WERI-Rb-1 (cell line): Measurements from ENCODE around the gene CLEC14A.

ENCODE experiments used
- DNase-seq: peaks from one replicate; pipeline ENCODE4 v3.0.0-alpha.2; 2020
- H3K27ac ChIP-seq: fragments of 250-450 bp; sonication (Bioruptor Pico); 2 replicates; pipeline ENCODE4 v1.5.1; 2020; ENCODE audit warnings: mild to moderate bottlenecking, moderate library complexity
- H3K27me3 ChIP-seq: fragments of 250-450 bp; sonication (Bioruptor Pico); 2 replicates; pipeline ENCODE4 v1.5.1; 2021; ENCODE audit warnings: mild to moderate bottlenecking, low read depth, moderate library complexity; ENCODE audit not compliant: insufficient read depth, severe bottlenecking
- H3K36me3 ChIP-seq: fragments of 250-450 bp; sonication (Bioruptor Pico); 2 replicates; pipeline ENCODE4 v1.5.1; 2020; ENCODE audit warnings: mild to moderate bottlenecking, moderate library complexity
- H3K4me3 ChIP-seq: 2 replicates; pipeline ENCODE4 v1.5.1; 2011; ENCODE audit warnings: low read depth, mild to moderate bottlenecking, control low read depth, low read length
- H3K9me3 ChIP-seq: fragments of 250-450 bp; sonication (Bioruptor Pico); 2 replicates; pipeline ENCODE4 v1.5.1; 2021; ENCODE audit warnings: mild to moderate bottlenecking, moderate library complexity; ENCODE audit not compliant: severe bottlenecking
- TF ChIP-seq, protein P1 (sequence below): IDR thresholded peaks from 2 replicates; pipeline ENCODE4 v1.5.1; 2011; ENCODE audit warnings: low read depth, mild to moderate bottlenecking, control low read depth, inconsistent platforms, low read length

CLEC14A gene

DNA sequence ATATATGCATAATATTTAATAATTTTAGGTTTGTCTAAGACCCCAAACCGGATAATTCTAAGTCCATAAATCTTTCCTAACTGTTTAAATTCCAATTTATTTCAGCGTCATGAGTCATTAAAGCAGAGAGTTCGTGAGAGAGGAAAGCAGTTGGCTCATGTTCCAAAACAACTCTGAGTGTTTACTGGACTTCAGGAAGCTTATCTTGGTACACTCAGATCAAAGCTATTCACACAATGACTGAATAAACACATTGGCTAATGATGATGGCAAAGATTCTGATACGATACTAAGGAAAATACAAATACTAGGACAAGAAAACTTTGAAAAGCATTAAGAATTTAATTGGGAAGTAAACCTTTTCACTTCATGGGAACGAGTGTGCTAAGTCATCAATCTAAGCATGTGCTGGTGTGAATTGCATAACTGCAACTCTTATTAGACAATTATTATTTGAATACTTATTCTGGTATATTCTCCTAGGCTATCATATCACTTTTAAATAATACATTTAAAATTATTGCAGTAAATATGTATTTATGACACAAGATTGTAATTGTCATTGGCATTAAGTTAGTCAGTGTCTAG is 34.8 kb upstream of the CLEC14A start:
- H3K27me3 ChIP-seq = peaks cover 18% of the 10 kb centered on the region
- no peak for DNase-seq
- H3K27ac ChIP-seq = no peak overlapping the region
- H3K9me3 ChIP-seq = no peaks in the 10 kb centered on the region
- TF ChIP-seq, protein P1, sequence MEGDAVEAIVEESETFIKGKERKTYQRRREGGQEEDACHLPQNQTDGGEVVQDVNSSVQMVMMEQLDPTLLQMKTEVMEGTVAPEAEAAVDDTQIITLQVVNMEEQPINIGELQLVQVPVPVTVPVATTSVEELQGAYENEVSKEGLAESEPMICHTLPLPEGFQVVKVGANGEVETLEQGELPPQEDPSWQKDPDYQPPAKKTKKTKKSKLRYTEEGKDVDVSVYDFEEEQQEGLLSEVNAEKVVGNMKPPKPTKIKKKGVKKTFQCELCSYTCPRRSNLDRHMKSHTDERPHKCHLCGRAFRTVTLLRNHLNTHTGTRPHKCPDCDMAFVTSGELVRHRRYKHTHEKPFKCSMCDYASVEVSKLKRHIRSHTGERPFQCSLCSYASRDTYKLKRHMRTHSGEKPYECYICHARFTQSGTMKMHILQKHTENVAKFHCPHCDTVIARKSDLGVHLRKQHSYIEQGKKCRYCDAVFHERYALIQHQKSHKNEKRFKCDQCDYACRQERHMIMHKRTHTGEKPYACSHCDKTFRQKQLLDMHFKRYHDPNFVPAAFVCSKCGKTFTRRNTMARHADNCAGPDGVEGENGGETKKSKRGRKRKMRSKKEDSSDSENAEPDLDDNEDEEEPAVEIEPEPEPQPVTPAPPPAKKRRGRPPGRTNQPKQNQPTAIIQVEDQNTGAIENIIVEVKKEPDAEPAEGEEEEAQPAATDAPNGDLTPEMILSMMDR = no peak
- no peaks in the 10 kb centered on the region for H3K36me3 ChIP-seq
- H3K4me3 ChIP-seq = no peak overlapping the region

DNA sequence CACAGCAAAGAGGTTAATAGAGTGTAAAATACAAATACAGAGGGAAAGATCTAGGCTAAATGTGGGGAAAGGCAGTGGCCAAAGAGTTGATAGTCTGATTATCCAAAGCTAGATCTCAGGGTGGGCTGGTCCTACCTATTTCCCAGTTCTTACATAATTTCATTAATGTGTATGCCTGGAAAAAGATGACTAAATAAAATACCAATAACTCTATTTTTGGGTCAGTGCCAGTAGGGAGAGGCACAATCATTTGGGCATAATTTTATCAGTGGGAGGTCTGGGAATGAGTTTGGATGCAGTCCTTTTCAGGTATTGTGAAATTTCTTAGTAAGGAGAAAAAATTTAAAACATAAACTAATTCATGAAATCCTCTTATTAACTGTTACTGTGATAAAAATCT is 30.6 kb upstream of the CLEC14A start:
- TF ChIP-seq, protein P1 = no peak
- H3K27me3 ChIP-seq = peaks cover 23% of the 10 kb centered on the region
- H3K36me3 ChIP-seq = no peaks in the 10 kb centered on the region
- no peak for DNase-seq
- H3K27ac ChIP-seq = no peak overlapping the region
- H3K9me3 ChIP-seq = no peaks in the 10 kb centered on the region
- H3K4me3 ChIP-seq = no peak overlapping the region

DNA sequence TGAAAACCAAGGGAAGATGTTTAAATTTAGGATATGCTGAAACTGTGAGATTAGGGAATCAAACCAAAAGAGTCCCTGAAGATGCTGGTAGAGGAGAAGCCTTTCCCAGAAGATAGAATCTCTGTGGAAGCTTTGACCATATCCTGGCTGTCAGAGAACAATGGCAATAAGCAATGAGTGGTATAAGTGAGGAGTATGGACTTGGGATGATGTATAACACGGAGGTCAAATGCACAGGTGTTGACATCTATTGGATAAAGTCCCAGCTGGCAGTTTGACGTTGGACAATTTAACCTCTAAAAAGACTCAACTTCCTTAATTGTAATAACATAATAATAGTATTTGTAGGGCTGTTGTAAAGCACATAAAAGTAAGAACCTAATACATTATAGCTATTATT is 30.1 kb upstream of the CLEC14A start:
- no peaks in the 10 kb centered on the region for H3K36me3 ChIP-seq
- no peak overlapping the region for H3K4me3 ChIP-seq
- H3K9me3 ChIP-seq = no peaks in the 10 kb centered on the region
- TF ChIP-seq, protein P1 = no peak
- H3K27ac ChIP-seq = no peak overlapping the region
- H3K27me3 ChIP-seq = peaks cover 23% of the 10 kb centered on the region
- DNase-seq = no peak

DNA sequence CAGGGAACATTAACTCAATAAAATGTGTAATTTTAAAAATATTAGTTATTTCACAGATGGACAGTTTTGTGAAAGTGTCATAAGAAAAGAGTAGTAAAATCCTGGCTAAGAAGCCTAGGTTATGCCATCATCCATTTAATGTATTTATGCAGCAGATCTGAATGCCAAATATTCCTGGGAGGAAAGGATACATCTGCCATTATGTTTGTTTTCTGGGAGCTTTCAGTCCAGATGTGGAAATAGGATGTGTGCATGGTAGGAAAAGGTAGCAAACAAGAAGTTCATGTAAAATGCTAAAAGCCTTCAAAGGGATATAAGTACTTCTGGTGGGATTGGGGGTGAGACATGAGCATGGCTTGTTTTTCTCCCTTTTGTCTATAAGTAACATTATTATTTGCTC is 27.0 kb upstream of the CLEC14A start:
- Histone ChIP-seq H3K36me3 (no peaks in the 10 kb centered on the region), H3K9me3 (no peaks in the 10 kb centered on the region), H3K4me3 (no peak overlapping the region), H3K27me3 (peaks cover 28% of the 10 kb centered on the region), H3K27ac (no peak overlapping the region)
- TF ChIP-seq, protein P1 = no peak
- no peak for DNase-seq

DNA sequence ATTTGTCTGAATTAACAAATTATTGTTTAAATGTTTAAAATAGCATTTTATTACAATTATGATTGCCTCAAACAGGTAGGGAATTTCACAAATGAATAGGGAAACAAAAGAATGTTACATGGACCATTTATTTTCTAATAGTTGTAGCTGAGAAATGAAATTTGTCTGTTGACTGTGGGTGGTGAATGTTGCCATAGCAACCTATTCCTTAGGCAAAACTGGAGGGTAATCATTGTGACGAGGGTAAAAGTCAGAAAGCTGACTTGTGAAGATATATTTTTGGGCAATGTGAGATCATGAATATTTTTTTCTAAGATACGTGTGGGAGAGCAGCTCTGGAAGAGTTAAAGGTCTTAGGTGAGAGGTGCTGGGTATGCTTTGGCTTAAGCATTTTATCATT is 24.2 kb upstream of the CLEC14A start:
- no peak overlapping the region for H3K4me3 ChIP-seq
- TF ChIP-seq, protein P1 = no peak
- no peaks in the 10 kb centered on the region for H3K9me3 ChIP-seq
- no peaks in the 10 kb centered on the region for H3K36me3 ChIP-seq
- DNase-seq = no peak
- H3K27ac ChIP-seq = no peak overlapping the region
- peaks cover 46% of the 10 kb centered on the region for H3K27me3 ChIP-seq

DNA sequence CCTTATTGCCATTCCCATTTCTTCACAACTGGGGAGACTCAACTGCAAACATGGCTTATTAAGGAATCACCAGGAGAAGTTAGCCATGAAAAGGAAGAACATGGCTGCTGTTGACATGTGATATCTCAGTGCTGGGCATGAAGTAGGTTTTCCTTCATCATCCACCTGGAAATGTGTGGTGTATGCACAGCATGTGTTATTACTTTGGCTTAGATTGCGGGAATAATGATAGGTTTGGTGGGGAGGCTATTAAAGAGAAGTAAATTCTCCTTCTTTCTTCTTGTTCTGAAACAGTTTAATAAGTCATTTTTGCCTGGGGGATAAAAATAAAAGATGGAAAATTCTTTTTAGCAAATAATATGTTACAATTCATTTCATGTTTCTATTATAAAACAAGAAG is 23.7 kb upstream of the CLEC14A start:
- H3K4me3 ChIP-seq = no peak overlapping the region
- peaks cover 51% of the 10 kb centered on the region for H3K27me3 ChIP-seq
- no peak for DNase-seq
- H3K36me3 ChIP-seq = no peaks in the 10 kb centered on the region
- TF ChIP-seq, protein P1 = no peak
- H3K27ac ChIP-seq = no peak overlapping the region
- no peaks in the 10 kb centered on the region for H3K9me3 ChIP-seq
